Stimulated activated CD8-positive, alpha-beta memory T cell treated with anti-CD3 and anti-CD28 coated beads, Interleukin-4, amount 100 ng/mL, for 24 hours (primary cell): ENCODE measurements around the gene KIF13A.
"Not testable (repeated sequence)": the region's sequence is repeated elsewhere in the genome, so short reads cannot be mapped to it uniquely, and the experiment has no call there.

Experiments used
- DNase-seq: peaks from one replicate; pipeline ENCODE4 v3.0.0-alpha.2; 2020; ENCODE audit warnings: low read depth

Gene KIF13A

DNA sequence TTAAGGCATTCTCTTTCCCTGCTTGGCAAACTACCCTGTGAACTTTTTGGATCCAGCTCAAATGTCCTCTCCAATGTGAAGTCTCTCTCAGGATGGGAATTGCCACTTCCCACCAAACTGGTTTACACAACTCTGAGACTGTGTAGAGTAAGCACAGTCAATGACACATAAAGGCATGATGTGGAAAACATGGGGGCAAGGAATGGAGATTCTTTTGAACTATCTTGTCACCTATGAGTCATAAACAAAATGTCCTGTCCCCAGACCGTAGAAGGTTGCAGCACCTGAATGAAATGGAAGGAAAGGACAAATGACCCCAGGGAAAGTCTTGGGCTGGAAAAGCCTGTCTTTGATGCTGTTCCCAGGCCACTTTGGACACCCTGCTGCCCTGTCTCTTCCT lies 11.0 kb upstream of the KIF13A start:
- no peak for DNase-seq

DNA sequence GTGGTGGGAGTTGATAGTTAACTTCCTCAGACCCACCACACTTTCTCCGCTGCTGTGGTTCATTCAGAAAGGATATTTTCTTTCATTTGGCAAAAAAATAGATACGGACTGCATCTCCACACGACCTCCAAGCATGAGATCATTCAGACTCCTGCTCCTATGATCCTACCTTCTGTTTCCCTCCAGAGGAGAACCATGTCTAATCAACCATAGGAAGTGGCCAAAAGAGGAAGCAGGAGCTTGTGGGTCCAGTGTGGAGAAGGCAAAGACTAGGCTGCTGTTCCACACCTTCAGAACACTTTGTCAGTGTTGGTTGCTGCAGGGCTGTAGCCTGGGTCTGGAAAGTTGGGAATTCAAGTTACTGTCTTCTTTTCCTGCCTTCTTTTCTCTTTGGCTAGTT lies 10.6 kb upstream of the KIF13A start:
- no peak for DNase-seq

DNA sequence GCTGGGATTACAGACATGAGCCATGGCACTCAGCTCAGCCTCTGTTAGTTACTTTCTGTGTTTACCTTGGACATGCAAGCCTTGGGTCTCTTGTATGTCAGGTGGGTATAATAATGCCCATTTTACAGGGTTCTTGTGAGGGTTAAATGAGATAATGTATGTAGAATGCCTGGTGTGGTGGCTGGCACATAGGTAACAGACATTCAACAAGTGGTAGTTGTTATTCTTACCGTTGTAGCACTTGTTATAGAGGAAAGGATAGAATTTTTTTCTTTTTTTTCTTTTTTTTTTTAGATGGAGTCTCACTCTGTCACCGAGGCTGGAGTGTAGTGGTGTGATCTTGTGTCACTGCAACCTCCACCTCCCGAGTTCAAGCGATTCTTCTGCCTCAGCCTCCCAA lies 8.0 kb upstream of the KIF13A start:
- DNase-seq: no peak

DNA sequence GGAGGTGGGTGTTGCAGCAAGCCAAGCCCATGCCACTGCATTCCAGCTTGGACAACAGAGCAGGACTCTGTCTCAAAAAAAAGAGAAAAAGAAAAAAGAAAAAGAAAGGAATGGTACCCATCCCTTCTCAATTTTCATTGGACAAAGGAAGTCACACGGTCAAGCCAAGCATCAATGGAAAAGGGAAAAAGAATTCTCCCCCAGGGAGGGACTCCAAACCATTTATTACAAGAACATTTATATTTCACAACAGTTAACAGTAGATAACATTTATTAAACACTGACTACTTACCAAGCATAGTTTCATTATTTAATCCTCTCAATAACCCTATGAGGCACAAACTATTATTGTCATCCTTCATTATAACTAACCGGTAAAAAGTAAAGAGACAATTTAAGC lies 6.6 kb upstream of the KIF13A start:
- DNase-seq: no peak

DNA sequence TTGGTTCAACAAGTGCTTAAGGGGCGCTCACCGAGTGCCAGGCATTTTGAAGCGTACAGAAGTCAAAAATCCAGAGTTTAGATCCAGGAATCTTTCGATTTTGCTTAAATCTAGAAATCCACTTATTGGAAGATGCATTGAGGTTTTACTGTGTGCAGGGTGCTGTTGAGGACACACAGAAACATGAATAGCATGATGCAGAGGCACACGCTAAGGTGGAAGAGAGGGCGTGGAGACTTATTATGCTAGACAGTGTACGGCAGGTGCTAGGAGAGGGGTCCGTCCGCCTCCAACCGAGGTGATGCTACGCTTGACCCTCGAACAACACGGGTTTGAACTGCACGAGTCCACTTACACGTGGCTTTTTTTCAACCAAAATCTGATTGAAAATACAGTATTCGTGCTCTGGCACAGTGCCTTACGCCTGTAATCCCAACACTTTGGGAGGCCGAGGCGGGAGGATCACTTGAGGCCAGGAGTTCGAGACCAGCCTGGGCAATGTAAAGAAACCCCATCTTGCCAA lies 1.0 kb upstream of the KIF13A start:
- DNase-seq: no peak

DNA sequence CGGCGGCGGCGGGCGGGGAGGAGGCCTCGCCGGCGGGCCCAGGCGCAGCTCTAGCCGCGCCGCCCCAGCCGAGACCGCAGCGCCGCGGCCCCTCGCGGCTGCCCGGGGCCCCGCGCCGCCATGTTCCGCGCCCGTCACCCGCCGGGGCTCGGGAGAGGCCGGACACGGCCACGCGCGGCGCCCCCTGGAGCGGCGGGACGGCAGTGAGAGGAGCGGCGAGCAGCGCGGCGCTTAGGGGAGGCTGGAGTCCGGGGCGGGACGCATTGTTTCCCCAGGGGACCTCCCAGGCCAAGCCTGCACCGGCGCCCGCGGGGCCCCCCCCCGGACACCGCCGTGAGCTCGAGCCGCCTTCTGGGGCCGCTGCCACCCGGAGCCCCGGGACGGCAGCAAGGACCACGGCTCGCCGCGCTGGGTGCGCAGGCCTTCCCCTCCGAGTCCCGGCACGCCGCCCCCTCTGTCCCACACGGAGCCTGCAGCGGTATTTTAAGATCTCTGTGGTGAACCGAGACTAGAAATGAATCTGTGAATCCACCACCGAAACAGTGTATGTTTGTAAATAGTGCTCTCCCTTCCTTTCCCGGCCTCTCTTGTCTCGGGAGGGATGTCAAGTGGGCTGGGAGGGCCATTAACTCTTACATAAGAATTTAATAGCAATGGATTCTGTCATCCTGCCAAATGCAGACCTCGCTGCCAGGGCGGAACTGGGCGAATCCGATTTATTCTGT lies 424 bp upstream of the KIF13A start:
- DNase-seq: peak; percentile 33

DNA sequence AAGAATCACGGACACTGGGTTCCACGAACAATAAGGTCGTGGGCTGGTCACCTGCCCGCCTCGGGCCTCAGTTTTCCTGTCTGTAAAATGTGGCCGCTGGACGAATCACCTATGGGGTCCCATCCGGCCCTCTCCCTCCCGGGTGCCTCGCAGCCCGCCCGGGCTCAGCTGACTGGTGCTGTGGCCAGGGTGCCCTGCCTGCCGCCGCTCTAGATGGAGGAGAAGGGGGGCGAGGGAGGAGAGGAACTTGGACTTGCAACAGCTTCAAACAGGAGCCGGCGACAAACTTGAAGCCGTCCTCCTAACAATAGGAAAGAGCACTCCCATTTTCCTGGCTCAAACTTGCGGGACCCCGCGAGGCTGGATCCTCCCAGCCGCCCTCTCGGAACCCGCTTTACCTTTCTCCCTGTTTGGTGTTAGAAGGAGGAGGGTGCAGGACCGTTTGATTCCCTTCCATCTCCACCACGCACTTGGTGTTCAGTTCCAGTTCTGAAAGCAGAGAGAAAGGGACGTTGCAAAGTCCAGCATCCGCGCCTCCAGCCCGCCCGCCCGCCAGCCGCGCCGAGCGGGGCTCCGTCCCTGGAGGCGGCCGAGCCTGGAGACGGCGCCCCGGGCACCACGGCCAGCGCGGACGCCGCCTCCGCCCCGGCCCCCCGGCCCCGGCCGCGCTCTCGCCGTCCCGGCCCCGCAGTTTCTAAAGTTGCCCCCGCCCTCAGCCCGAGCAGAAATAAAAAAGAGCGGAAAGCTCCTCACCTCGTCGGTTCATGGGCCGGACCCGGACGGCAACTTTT lies 584 bp downstream of the KIF13A start:
- no peak for DNase-seq

DNA sequence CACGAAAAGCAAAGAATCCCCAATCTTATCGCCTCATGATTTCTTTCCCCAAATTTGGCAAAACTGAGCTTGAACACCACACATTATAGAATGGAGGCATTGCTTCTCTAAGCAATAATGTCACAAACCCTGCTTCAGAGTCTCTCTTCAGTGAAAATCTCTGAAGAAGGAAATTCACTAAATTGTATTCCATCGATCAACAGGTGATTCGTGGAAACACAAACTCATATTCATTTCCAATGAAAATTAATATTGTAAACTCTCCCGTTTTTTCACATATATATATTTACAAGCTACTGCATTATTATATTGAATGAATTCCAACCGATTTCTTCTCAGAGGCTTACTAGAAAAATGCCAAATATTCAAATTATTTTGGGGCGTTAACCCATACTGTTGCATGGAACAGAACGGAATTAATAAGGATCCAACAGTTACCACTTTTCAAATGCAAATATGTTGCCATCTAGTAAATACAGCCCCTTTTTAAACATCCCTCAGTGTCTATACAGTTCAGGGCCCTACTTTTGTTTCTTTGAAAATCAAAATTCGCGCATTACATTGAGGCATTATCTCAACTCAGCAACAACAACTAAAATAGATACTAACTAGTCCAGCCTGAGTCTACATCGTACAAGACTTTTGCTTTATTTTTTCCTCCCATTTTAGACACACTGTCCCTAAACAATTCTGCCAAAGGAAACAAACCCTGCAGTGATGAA lies 1.3 kb downstream of the KIF13A start:
- no peak for DNase-seq

DNA sequence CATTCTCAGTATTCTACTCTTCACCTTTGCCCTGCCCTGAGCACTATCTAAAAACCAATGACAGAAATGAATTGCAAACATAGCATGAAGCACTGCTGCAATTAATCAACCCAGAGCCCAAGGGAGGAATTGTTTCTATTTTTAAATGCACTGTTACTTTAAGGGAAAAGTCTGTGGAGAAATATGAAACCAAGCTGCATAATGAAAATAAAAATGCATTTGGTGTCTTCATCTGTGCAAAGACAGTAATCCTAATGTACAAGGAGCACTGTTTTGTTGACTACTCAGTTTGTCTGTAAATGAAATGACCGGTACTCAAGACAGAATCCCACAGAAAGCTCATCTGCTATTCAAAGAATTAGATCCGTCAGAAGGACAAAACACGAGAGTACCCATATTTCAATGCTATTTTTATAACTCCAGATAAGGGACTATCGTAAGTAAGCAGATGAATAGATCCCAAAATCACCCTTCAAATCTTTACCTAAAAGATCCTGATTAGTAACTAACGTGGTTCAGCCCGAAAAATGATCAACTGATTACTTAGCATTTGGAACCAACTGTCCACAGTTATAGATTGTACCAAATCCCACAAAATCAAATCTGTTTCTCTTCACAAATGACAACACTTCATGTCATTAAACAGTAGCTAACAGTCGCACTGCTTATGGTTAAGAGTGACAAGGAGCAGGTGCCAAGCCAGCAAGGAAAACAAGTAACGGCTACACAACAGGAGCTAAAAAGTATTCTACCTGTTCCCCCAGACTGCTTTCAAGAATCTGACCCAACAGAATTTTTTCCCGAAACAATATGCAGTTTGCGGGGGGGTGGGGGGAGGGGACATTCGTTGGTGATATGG lies 2.4 kb downstream of the KIF13A start:
- DNase-seq: no peak

DNA sequence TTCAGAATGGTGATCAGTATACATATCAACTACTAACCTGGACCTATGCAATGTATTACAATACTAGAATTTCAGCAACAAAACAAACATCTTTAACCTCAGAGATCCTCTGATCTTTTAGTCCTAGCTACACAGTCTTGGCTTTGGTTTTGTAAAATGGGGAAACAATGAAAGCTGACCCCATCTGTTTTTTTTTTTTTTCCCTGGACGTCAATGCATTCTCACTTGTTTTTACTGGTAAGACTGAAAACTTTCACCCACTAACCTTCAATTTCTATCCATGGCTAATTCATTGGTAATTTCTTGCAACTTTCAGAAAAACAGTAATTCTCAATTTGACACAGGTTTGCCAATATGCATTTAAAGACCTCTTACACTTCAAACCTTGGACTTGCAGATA lies 3.0 kb downstream of the KIF13A start:
- no peak for DNase-seq

DNA sequence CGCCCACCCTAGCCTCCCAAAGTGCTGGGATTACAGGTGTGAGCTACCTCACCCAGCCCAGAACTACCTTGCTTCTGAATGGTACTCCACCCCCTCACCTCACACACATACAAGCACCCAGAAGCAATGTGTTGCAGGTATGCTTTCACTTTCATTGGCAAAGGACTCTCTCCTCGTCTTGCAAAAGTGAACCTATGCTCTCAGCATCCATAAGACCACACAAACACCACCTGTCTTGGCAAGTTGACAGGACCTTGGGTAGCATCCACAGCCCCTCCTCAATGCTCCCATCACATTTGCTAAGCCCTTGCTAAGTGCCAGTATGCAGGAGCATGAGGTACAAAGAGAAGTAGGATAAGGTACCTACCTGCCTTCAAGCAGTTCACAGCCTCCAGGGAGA lies 3.7 kb downstream of the KIF13A start:
- DNase-seq: no peak

DNA sequence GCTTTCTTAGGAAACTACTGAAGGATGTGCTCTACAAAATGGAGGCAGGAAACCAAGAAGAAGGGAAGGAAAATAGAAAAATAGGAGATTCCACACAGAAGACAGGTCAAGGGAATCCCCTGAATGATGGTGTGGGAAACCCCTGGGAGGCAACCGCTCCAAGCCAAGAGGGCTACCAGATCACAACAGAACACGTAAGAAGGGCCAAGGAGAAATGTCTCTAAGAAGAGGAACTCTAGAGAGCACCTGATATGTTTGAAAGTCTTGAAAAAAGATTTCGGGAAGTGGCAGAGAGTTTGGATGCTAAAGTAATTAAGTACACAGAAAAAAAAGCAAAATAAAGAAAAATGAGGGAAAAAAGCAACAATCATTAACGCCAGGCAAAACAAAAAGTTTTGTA lies 7.1 kb downstream of the KIF13A start:
- DNase-seq: no peak

DNA sequence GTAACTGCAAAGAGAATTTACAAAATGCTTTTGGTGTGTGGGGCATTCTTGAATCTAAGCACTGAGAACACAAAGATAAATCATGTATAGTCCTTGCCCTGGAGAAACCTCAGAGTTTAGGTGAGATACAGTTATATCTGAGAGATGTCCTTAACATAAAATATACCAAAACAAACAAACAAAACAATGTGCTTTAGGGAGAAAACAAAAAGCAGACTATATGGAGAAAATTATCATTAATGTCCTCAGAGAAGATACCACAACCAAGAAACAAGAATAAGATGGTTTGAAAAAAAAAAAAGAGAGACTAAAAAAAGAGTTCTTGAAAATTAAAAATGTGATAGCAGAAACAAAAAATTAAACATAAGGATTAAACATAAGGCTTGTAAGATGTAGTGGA lies 8.0 kb downstream of the KIF13A start:
- no peak for DNase-seq

DNA sequence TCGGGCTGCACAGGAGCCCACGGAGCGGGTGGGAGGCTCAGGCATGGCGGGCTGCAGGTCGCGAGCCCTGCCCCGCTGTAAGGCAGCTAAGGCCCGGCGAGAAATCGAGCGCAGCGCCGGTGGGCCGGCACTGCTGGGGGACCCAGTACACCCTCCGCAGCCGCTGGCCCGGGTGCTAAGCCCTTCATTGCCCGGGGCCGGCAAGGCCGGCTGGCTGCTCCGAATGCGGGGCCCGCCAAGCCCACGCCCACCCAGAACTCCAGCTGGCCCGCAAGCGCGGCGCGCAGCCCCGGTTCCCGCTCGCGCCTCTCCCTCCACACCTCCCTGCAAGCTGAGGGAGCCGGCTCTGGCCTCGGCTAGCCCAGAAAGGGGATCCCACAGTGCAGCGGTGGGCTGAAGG lies 11.2 kb downstream of the KIF13A start:
- DNase-seq: not testable (repeated sequence)

DNA sequence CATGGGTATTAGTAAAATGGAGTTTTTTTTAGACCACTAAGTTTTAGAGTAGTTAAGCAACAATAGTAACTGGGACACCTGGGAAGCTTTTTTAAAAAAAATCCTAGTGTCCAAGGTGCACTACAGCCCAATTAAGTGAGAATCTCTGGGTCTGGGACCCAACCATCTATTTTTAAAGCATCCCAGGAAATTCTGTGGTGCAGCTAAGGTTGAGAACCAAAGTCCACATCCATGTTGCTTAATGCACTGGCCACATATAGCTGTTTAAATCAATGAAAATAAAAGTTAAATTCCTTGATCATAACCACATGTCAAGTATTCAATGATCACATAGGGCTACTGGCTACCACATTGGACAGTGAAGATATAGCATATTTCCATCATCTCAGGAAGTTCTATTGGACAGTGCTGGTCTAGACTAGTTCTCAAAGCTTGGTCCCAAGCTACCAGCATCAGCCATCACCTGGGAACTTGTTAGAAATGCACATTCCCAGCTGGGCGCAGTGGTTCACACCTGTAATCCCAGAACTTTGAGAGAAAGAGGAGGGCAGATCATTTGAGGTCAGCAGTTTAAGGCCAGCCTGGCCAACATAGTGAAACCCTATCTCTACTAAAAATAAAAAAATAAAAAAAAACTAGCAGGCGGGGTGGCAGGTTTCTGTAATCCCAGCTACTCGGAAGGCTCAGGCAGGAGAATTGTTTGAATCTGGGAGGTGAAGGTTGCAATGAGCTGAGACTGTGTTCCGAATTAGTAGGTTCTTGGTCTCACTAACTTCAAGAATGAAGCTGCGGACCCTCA lies 12.7 kb downstream of the KIF13A start:
- no peak for DNase-seq

DNA sequence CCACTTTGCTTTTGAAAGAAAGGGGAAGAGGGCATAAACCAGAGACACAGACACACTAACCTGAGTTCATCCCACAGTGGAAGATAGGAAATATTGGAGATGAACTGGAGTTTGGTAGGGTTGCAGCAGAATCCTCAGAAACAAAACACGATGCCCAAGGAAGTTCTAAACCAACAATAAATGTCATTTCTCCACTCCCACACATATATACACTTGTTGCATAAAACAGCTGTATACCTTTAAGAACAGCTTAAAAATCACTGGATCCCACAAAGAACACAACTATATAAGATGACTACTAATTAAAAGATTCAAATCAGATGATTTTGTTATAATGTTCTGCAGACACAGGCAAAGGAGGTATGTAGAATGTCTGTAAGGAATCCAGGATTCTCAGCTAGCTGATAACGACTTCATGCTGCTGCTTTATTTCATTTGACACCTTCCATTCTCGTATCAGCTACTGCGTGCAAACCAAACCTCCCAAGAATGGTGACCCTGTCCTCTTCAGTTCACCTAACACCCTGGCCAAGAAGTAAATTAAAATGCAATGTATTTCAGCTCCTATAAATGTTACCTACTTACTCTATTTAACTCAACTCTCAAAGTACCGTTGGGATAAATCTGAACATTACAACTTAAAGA lies 14.3 kb downstream of the KIF13A start:
- DNase-seq: no peak

DNA sequence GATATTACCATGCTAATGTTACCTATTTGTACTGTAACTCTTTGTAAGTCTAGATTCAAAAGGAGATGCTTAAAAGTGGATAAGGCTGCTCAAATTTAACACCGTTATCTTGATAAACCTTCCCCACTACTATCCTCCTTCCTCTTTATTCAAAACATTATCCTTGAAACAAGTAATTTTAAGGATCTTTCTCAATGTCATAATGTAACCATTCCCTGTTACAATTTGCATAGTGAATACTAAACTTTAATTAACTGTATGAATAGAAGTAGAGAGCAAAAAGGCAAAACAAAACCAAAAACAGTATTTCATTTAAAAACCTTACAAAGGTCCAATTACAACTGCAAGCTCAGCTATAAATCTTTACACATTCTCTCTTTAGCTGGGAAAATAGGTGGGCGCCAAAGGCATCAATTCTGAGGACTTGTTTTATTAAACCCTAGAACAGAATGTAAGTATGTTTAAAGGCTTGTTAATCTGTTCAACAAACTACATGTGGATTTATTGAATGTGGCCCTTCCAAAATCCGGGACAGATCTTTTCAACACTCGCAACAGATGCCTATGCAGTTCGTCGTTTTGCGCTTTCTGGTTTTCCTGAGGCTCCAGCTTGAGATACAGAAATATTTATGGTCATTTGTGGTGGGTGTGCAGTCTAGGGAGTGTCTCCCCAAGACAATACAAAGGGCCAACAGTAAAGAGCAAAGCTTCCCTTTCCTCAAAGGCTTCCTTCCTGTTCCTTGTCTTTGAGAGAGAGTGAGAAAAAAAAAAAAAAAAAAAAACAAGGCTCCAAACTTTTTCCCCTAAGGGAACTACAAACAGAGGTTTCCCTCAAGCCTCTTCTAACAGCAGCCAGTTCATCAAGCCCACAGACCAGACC lies 15.1 kb downstream of the KIF13A start:
- DNase-seq: no peak

DNA sequence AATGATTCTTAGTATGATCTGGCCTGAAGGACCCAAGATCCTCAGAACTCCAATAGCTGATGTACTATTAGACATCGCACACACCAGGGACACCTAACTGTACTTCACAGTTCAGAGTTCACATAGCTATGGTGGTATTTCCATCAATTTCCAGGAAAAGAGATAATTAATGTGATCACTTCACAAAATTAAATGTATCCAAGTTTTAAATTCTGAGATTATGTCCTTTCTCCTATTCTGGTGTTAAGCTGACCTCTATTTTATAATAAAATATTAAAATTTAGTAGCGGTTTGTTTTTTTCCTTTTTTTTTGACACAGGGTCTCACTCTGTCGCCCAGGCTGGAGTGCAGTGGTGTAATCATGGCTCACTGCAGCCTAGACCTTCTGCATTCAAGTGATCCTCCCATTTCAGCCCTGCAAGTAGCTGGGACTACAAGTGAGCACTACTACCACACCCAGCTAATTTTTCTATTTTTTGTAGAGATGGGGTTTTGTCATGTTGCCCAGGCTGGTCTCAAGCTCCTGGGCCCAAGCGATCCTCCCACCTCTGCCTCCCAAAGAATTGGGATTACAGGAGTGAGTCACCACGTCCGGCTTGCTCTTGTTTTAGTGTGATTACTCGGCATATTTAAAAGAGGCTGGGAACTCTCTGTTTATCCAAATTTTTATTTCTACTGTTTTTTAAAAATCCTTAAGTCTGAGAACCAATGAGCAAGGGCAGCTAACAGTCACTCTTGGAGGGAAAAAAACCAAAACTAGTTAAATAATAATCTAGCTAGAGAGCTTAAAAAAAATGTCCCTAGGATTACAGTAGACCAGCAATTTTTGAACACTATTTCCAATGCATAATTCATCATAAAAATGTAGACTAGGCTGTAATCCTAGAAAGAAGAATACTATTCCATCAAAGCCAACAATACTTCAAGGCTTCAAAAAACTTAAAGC lies 16.0 kb downstream of the KIF13A start:
- DNase-seq: no peak
